K562 (cell line): ENCODE measurements around the gene MYH9. TPM values are rescaled to one million over a fixed set of nuclear protein-coding genes. Genes with fewer than 3 reads are reported as not detected.

Experiments
- BACH1 ChIP-seq: fragments of 200-800 bp; sonication (Bioruptor generic); IDR thresholded peaks from 2 replicates; pipeline ENCODE4 v1.6.1; 2016; ENCODE audit warnings: missing genetic modification characterization, missing compliant biosample characterization
- ETS1 ChIP-seq: conservative IDR thresholded peaks from 2 replicates; pipeline ENCODE4 v1.6.1; 2011; ENCODE audit warnings: low read depth, mild to moderate bottlenecking, low read length; ENCODE audit not compliant: control insufficient read depth
- FOXA3 ChIP-seq, 2 experiments: fragments of 450-650 bp in 1 of 2; sonication (generic) in 1 of 2; formaldehyde crosslinking; IDR thresholded peaks in 1 of 2; conservative IDR thresholded peaks in 1 of 2; 2 replicates each; pipeline versions ENCODE4 v1.4.0 to v1.8.0; 2020 to 2022; ENCODE audit warnings: mild to moderate bottlenecking in 2 of 2, missing genetic modification reagents in 1 of 2
- MAFF ChIP-seq: IDR thresholded peaks from 2 replicates; pipeline ENCODE4 v1.6.1; 2012; ENCODE audit warnings: low read length, improper control_type of control experiment
- MAFG ChIP-seq: fragments of 450-650 bp; conservative IDR thresholded peaks from 2 replicates; pipeline ENCODE4 v1.6.1; 2016; ENCODE audit warnings: missing genetic modification characterization, missing compliant biosample characterization
- MYC ChIP-seq, 2 experiments: fragments of 250-450 bp in 1 of 2; sonication (Bioruptor Pico) in 1 of 2; IDR thresholded peaks; 2 replicates each; pipeline versions ENCODE4 v1.5.1 to v1.6.1; 2012 to 2021; ENCODE audit warnings: low read depth in 2 of 2, borderline replicate concordance in 1 of 2, improper control_type of control experiment in 1 of 2, low read length in 1 of 2, mild to moderate bottlenecking in 1 of 2, moderate library complexity in 1 of 2
- NFE2 ChIP-seq: IDR thresholded peaks from 2 replicates; pipeline ENCODE4 v1.6.1; 2014; ENCODE audit warnings: antibody characterized with exemption, low read depth
- RBM25 ChIP-seq: fragments of 200-400 bp; formaldehyde crosslinking; IDR thresholded peaks from 2 replicates; pipeline ENCODE4 v1.6.1; 2018; ENCODE audit warnings: low read length, low read depth, moderate library complexity; ENCODE audit not compliant: severe bottlenecking
- TEAD1 ChIP-seq, 2 experiments: fragments of 450-650 bp in 1 of 2; sonication (generic) in 1 of 2; formaldehyde crosslinking; IDR thresholded peaks; 2 replicates each; pipeline versions ENCODE4 v1.4.0 to v1.8.0; 2020 to 2022; ENCODE audit warnings: mild to moderate bottlenecking in 2 of 2, missing genetic modification reagents in 1 of 2
- XRCC5 ChIP-seq: fragments of 200-400 bp; formaldehyde crosslinking; IDR thresholded peaks from 2 replicates; pipeline ENCODE4 v1.6.1; 2017; ENCODE audit warnings: low read depth, mild to moderate bottlenecking, low read length
- ZFPM2 ChIP-seq: fragments of 250-450 bp; sonication (Bioruptor Pico); IDR thresholded peaks from 2 replicates; pipeline ENCODE4 v1.5.1; 2022; ENCODE audit warnings: mild to moderate bottlenecking
- ZNF165 ChIP-seq: fragments of 250-450 bp; sonication (Bioruptor Pico); IDR thresholded peaks from 2 replicates; pipeline ENCODE4 v1.4.0; 2020; ENCODE audit warnings: borderline replicate concordance
- polyA plus RNA-seq, 8 experiments: library from polyadenylated mRNA; depleted of rRNA in 4 of 8; stranded (reverse) in 5 of 8; unstranded in 3 of 8; fragments of >200 nt; fragmentation: Nextera tagmentation in 2 of 8; fragmentation: Illumina TruSeq in 1 of 8; extraction: Ambion mirVana in 2 of 8; extraction: Trizol in 1 of 8; gene quantifications; 2 replicates each; pipeline versions ENCODE4 v1.2.1 to v1.2.3, GENCODE V29; 2011 to 2014; ENCODE audit warnings: inconsistent platforms in 1 of 8, missing spikeins in 1 of 8
- total RNA-seq, 7 experiments: library from RNA; depleted of rRNA in 6 of 7; stranded (reverse); fragments of >200 nt in 6 of 7; fragmentation: Illumina TruSeq in 2 of 7; extraction: Trizol in 2 of 7; gene quantifications; 2 replicates each; pipeline versions ENCODE4 v1.2.1 to v1.2.3, GENCODE V29; 2011 to 2021; ENCODE audit warnings: low replicate concordance in 1 of 7
- TF ChIP-seq, protein P1 (sequence below): fragments of 450-650 bp; IDR thresholded peaks from 2 replicates; pipeline ENCODE4 v1.6.1; 2016; ENCODE audit warnings: borderline replicate concordance
- TF ChIP-seq, protein P2 (sequence below), 3 experiments: IDR thresholded peaks in 2 of 3; conservative IDR thresholded peaks in 1 of 3; 2 replicates each; pipeline ENCODE4 v1.5.1; 2011 to 2012; ENCODE audit warnings: low read length in 3 of 3, mild to moderate bottlenecking in 3 of 3, control low read depth in 2 of 3, improper control_type of control experiment in 1 of 3, inconsistent platforms in 1 of 3, low read depth in 1 of 3, mixed read lengths in 1 of 3, moderate library complexity in 1 of 3; ENCODE audit not compliant: insufficient read depth in 2 of 3

The MYH9 gene
- total and polyA plus RNA-seq, 9 of the 15 experiments (the other 6 are each of a cell fraction or from before 2014, with no cell fraction given) = 0.71 to 111 (median 24.6) TPM

DNA sequence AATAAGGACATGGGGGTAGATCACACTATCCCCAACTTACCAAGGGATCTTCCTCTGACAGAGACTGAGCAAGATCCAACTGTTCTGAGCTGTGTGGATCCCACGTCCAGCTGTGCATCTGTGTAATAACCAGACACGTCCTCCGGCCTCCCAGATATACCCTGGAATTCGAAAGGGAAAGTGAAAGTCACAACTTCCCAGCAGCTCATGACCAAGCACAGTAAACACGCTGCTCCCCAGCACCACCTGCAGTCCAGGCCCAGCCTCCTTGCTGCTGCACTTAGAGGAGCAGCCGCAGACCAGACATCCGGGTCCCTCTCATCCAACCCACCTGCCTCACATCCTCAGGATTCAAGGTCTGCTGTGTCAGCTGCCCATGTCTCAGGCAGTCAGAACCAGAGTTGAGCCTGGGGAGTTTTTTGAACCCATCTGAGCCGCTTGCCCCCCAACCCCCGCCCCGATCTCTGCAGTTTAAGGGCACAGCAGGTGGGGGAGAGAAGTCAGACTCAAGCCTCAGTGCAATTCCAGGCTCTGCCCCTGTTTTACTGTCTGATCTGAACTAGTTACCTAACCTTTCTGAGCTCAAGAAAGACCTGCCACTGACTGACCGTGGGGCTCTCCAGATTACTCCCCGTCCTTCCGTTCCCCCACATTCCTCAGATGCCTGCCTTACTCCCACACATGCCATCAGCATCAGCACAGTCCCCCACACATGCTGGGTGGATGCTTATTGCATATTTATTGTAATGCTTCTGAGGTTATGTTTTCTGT, 148.2 kb downstream of the MYH9 start, which contains the start of gene APOL2 (continued):
- TF ChIP-seq NFE2 (peak; percentile 65; the same call in 1 of the 2 replicates), ZFPM2 (CRISPR knock-in tag) (no peak), ZNF165 (CRISPR knock-in tag) (no peak), MAFG (tag) (peak; percentile 50), MAFF (peak; percentile 17; the same call in 1 of the 2 replicates), FOXA3 (CRISPR knock-in tag; conservative IDR thresholded peaks at IDR 0.05 in 1 of 2, IDR thresholded peaks at IDR 0.05 in 1 of 2) (peak in 1 of 2 experiments; percentile 40; a peak in 1 of 4 replicates), XRCC5 (peak; percentile 58; the same call in 1 of the 2 replicates), BACH1 (tag) (no peak), RBM25 (no peak), MYC (IDR thresholded peaks at IDR 0.05; ENCODE audit: low read depth, low read length) (peak; percentile 63), MYC (CRISPR knock-in tag; IDR thresholded peaks at IDR 0.05; ENCODE audit: borderline replicate concordance, low read depth) (no peak), TEAD1 (CRISPR knock-in tag; IDR thresholded peaks at IDR 0.05) (peak in 1 of 2 experiments; percentile 76; a peak in 1 of 4 replicates), ETS1 (peak; percentile 60; the same call in 1 of the 2 replicates)
- TF ChIP-seq, protein P1, sequence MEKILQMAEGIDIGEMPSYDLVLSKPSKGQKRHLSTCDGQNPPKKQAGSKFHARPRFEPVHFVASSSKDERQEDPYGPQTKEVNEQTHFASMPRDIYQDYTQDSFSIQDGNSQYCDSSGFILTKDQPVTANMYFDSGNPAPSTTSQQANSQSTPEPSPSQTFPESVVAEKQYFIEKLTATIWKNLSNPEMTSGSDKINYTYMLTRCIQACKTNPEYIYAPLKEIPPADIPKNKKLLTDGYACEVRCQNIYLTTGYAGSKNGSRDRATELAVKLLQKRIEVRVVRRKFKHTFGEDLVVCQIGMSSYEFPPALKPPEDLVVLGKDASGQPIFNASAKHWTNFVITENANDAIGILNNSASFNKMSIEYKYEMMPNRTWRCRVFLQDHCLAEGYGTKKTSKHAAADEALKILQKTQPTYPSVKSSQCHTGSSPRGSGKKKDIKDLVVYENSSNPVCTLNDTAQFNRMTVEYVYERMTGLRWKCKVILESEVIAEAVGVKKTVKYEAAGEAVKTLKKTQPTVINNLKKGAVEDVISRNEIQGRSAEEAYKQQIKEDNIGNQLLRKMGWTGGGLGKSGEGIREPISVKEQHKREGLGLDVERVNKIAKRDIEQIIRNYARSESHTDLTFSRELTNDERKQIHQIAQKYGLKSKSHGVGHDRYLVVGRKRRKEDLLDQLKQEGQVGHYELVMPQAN = peak; percentile 37; the same call in 1 of the 2 replicates
- TF ChIP-seq, protein P2, sequence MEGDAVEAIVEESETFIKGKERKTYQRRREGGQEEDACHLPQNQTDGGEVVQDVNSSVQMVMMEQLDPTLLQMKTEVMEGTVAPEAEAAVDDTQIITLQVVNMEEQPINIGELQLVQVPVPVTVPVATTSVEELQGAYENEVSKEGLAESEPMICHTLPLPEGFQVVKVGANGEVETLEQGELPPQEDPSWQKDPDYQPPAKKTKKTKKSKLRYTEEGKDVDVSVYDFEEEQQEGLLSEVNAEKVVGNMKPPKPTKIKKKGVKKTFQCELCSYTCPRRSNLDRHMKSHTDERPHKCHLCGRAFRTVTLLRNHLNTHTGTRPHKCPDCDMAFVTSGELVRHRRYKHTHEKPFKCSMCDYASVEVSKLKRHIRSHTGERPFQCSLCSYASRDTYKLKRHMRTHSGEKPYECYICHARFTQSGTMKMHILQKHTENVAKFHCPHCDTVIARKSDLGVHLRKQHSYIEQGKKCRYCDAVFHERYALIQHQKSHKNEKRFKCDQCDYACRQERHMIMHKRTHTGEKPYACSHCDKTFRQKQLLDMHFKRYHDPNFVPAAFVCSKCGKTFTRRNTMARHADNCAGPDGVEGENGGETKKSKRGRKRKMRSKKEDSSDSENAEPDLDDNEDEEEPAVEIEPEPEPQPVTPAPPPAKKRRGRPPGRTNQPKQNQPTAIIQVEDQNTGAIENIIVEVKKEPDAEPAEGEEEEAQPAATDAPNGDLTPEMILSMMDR (IDR thresholded peaks at IDR 0.05 in 2 of 3, conservative IDR thresholded peaks at IDR 0.05 in 1 of 3; ENCODE audit: insufficient read depth in 2 of 3, low read depth in 1 of 3, low read length in 3 of 3) = peak; percentile 69 to 73 (median 71)
